ENCODE data around the gene PCDH9. TPM values are rescaled to one million over a fixed set of nuclear protein-coding genes. Genes with fewer than 3 reads are reported as not detected.

Gene PCDH9
- total and polyA plus RNA-seq, 2 of the 4 experiments (the other 2 are of a cell fraction) = 2.2 to 10.2 TPM

- H4K5ac ChIP-seq (ENCODE audit: low read depth, low read length) = no peak overlapping the region
- H2BK5ac ChIP-seq (ENCODE audit: low read depth, low read length, poor library complexity, severe bottlenecking) = no peak overlapping the region
- no peak overlapping the region for H2BK120ac ChIP-seq (ENCODE audit: low read depth, low read length)
- no peak overlapping the region for H2AK5ac ChIP-seq (ENCODE audit: low read depth, low read length)
- no peak overlapping the region for H2BK20ac ChIP-seq (ENCODE audit: low read depth, low read length)
- ATAC-seq (ENCODE audit: low read depth) = no peak
- WGBS, 2 experiments (ENCODE audit: extremely low coverage in 2 of 2, insufficient read length in 1 of 2) = no CpG with 5 or more reads among the region's 7 CpGs
- intact Hi-C loops (cut with micrococcal nuclease) = no loop called here
- H3K56ac ChIP-seq (ENCODE audit: extremely low read depth, insufficient read depth, low read length) = no peak overlapping the region
- H3K4me2 ChIP-seq (ENCODE audit: low read depth, low read length) = no peak overlapping the region
- no peaks in the 10 kb centered on the region for H3K9me1 ChIP-seq (ENCODE audit: insufficient read depth, low read length)
- no peaks in the 10 kb centered on the region for H3K4me1 ChIP-seq (ENCODE audit: control insufficient read depth, insufficient read depth, low read length)
- in situ Hi-C loops (cut with MboI; ENCODE audit: low sequenced_read_pairs) = no loop called here
- H2AK9ac ChIP-seq (replicated peaks; ENCODE audit: low read depth, low read length, poor library complexity) = no peak overlapping the region
- no peak overlapping the region for H3K4ac ChIP-seq (ENCODE audit: low read depth, low read length)
- dilution Hi-C loops (cut with HindIII; ENCODE audit: low sequenced_read_pairs, unreplicated experiment) = no loop called here
- no TSS peak for BruUV-seq (replicated peaks)
- H3K79me1 ChIP-seq (ENCODE audit: low read depth in 1 of 2, low read length in 2 of 2) = no peaks in the 10 kb centered on the region
- H2BK15ac ChIP-seq (ENCODE audit: low read depth, low read length) = no peak overlapping the region
- no peaks in the 10 kb centered on the region for H3K9me3 ChIP-seq (ENCODE audit: control insufficient read depth, insufficient read depth, low read length)
- TF ChIP-seq SMC3 (IDR thresholded peaks at IDR 0.05; ENCODE audit: low read depth, low read length) (no peak), ELK1 (IDR thresholded peaks at IDR 0.05; ENCODE audit: borderline replicate concordance, low read depth, low read length) (no peak), CEBPB (IDR thresholded peaks at IDR 0.05; ENCODE audit: low read depth, low read length) (no peak), NFE2L2 (IDR thresholded peaks at IDR 0.05; ENCODE audit: low read depth, low read length) (no peak), POLR2A (IDR thresholded peaks at IDR 0.05; ENCODE audit: low read depth, low read length) (no peak), MAFK (IDR thresholded peaks at IDR 0.05; ENCODE audit: low read depth, low read length) (no peak), BHLHE40 (IDR thresholded peaks at IDR 0.05; ENCODE audit: low read depth, low read length) (no peak), RCOR1 (IDR thresholded peaks at IDR 0.05; ENCODE audit: insufficient replicate concordance, low read length) (no peak), CTCF (conservative IDR thresholded peaks at IDR 0.05; ENCODE audit: low read depth, low read length) (no peak), RFX5 (IDR thresholded peaks at IDR 0.05; ENCODE audit: low read depth, low read length) (no peak)
- H3K9ac ChIP-seq (ENCODE audit: low read depth, low read length) = no peak overlapping the region
- no peak overlapping the region for H3K4me3 ChIP-seq (ENCODE audit: insufficient read depth, low read depth, low read length)
- no peak overlapping the region for H4K91ac ChIP-seq (ENCODE audit: insufficient read depth, low read depth, low read length)
- no peak overlapping the region for H3K27ac ChIP-seq (ENCODE audit: insufficient read depth, low read length)
- H3K14ac ChIP-seq (replicated peaks; ENCODE audit: low read depth, low read length) = no peak overlapping the region
- H3K23ac ChIP-seq (ENCODE audit: low read depth, low read length) = no peak overlapping the region
- H3K36me3 ChIP-seq (ENCODE audit: control insufficient read depth, insufficient read depth, low read length) = no peaks in the 10 kb centered on the region
- CTCF ChIA-PET = no interaction called here
- no peaks in the 10 kb centered on the region for H3K27me3 ChIP-seq (ENCODE audit: control insufficient read depth, insufficient read depth, low read length)
- POLR2A ChIA-PET (ENCODE audit: unreplicated experiment) = no interaction called here
- no peak overlapping the region for H2AFZ ChIP-seq (replicated peaks; ENCODE audit: low read length, poor library complexity)
- no peak overlapping the region for H3K18ac ChIP-seq (ENCODE audit: low read depth, low read length)
- H4K20me1 ChIP-seq (ENCODE audit: insufficient read depth, low read length) = no peaks in the 10 kb centered on the region
- DNase-seq = no peak
- no peak overlapping the region for H4K8ac ChIP-seq (ENCODE audit: low read depth in 2 of 2, low read length in 2 of 2)
Measured at GRCh38 chr13:67099494-67099893, 130.6 kb downstream of the PCDH9 start.

Measured in IMR-90 (cell line).